ENCODE data around the gene ITGA11.

- no peak for TF ChIP-seq YY1 (IDR thresholded peaks at IDR 0.05; ENCODE audit: insufficient read depth, insufficient read length)
- TF ChIP-seq SUZ12 (IDR thresholded peaks at IDR 0.05; ENCODE audit: extremely low read depth, insufficient read depth, insufficient read length), result no peak
- no peak for TF ChIP-seq ZNF274 (IDR thresholded peaks at IDR 0.05; ENCODE audit: low read depth, low read length)
Observed at GRCh38 chr15:68404056-68404798, 27.7 kb downstream of the ITGA11 start.
